CD4-positive, alpha-beta T cell treated with Interleukin-6 for 4 hours (primary cell): ENCODE results near the gene DMD.
"Not testable (repeated sequence)": the region's sequence is repeated elsewhere in the genome, so short reads cannot be mapped to it uniquely, and the experiment has no call there.

Experiments used
- DNase-seq: peaks from one replicate; pipeline ENCODE4 v3.0.0-alpha.2; 2020; ENCODE audit warnings: mixed read lengths

Gene DMD

DNA sequence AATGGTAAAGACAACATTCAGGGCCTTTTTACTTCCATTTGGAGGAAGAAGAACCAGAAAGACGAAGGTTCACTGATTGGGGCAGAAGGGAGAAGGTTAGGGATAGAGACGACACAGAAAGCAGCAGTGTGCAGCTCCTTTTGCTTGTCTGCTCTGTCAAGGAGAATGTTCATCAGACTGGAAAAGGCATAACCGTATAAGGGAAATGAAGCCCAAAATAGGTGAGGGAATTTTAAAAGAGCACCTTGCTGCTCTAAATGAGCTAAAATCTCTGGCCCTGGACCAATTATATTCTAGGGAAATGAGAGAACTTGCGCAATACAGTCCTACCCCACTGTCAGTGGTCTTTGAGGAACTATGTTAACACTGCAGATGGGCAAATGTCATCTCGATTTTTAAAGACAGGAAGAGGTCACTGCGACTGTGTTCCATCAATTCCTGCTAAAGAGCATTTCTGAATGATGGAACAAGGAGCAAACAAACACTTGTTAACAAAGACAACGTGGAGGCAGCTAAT lies 1229.7 kb downstream of the DMD start:
- no peak for DNase-seq

DNA sequence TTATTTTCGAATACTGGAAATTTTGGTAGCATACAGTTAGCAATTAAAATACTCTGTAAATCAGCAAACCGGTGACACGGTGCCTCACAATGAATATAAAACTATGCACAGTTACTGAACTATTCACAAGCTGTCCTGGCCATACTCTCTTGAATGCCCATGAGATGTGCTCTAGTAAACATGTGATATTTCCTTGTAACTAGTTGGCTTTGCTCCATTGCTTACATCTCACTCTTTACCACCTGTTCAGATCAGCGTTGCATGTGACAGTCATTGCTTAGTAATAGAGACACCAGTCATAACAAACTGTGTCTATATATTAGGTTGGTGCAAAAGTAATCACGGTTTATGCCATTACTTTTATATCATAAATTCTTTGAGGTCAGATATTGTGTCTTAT lies 1241.6 kb downstream of the DMD start:
- no peak for DNase-seq

DNA sequence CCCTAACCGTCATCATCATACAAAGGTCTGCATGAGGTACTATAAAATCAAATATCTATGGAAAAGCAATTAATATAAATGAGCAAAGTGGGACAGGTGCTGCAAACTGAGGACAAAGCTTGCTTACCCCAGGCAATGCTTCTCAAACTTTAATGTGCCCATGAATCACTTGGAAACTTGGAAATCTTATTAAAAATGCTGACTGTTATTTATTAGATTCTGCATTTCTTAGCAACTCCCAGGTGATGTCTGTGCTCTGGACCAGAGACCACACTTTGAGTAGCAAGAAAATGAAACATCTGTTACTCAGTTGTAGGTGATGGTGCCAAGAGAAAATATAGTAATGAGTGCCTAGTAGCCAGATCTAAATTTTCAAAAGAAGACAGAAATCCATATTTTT lies 1249.1 kb downstream of the DMD start:
- no peak for DNase-seq

DNA sequence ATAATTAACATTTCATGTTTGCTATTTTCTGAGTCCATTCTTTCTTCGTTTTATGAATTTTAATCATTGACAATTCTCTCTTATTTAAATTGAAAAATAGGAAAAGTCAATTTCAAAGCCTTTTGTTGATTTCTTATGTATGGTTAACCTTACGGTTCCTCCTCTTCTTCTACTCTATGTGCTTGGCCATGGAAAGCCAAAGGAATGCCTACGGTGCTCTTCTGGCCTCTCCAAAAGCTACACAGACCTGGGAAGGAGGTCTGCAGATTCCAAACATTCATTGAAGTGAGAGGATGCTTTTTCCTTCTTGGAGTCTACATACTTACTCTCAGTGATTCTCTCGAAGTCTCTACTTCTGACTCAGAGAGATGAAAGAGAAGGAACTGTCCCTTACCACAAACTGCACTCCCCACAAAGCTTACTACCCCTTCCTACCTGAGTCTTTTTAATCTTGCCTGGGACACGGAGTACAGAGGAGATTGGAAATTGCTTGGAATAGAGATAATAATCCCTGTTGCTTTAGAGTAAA lies 1276.4 kb downstream of the DMD start:
- no peak for DNase-seq

DNA sequence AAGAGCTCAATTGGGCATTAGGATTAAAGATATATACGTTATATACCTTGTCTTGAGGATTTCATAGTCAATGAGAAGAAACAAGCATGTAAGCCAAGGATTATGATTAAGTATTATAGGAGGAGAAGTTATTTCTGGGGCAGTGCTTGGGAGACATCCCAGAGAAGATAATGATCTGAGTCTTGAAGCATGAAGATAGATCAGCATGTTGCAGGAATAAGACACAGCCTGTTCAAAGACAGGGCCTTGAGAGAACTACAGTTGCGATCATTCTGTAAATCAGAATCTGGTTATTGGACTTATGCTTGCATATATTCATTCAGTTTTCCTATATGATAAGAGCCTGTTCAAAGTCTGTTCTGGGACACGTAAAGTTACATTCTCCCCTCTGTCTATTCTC lies 1277.3 kb downstream of the DMD start:
- DNase-seq: no peak

DNA sequence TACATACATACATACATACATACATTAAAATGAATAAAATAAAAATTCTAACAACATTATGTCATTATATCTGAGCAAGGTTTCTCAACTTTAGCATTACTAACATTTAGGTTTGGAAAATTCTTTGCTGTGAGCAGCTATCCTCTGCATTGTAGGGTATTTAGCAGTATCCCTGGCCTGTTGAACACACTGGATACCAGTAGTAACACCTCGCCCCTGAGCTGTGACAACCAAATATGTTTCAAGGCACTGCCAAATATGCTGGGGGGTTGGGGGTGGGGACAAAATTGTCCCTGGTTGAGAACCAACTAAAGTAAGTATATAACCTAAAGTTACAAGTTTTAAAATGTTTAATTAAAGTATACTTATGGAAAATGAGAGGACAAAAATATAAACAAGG lies 1278.6 kb downstream of the DMD start:
- no peak for DNase-seq

DNA sequence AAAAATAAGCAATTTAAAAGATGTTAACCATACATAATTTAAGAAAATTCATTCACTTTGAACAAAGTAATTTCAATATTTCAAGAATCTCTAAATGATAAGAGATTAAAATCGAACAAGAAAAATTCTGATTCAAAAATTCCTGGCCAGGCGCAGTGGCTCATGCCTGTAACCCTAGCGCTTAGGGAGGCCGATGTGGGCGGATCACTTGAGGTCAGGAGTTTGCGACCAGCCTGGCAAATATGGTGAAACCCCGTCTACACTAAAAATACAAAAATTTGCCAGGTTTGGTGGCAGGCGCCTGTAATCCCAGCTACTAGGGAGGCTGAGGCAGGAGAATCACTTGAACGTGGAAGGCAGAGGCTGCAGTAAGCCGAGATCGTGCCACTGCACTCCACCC lies 1279.0 kb downstream of the DMD start:
- not testable (repeated sequence) for DNase-seq

DNA sequence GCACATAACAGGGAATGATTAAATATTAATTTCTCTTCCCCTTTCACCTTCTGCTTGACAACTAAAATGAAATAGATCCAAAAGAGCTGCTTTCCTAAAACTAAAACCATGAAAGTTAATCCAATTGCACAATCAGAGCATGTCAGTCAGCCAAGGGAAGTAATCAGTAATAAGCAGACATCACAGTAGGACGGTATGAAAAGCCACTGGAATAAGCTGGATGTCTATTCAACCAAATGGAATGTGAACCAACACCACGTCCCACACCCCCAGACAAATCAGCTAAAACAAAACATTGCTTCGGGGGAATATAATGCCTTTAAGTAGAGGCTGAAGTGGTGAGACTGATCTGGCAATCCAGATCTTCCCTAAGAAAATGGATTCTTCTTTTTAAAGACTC lies 1280.1 kb downstream of the DMD start:
- no peak for DNase-seq

DNA sequence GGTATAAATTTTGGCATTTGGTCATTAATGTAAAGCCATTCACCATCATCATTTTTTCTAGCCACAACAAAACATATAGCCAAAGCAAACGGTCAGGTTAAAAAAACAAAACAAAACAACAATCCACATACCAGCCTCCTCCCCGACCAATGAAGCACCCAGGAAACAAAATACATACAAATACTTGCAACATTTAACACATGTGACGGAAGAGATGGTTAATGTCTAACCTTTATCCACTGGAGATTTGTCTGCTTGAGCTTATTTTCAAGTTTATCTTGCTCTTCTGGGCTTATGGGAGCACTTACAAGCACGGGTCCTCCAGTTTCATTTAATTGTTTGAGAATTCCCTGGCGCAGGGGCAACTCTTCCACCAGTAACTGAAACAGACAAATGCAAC lies 1282.0 kb downstream of the DMD start:
- DNase-seq: no peak

DNA sequence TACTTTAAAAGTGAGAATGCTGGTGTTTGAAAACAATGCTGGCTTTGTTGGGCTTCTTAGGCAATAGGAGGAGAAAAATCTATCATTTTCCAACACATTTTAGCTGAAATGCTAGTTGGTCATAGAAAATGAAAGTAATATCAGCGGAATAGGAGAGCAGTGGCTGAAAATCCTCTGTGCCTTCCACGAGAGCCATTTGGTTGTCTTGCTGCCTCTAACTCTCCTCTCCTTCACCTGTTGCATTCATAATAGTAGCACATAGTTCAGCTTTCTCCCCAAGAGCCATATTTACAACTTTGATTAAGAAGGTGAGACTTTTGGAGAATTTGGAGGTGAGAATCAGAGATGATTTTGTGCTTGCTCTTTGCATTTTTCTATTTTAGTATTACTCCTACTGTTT lies 1290.1 kb downstream of the DMD start:
- DNase-seq: no peak

DNA sequence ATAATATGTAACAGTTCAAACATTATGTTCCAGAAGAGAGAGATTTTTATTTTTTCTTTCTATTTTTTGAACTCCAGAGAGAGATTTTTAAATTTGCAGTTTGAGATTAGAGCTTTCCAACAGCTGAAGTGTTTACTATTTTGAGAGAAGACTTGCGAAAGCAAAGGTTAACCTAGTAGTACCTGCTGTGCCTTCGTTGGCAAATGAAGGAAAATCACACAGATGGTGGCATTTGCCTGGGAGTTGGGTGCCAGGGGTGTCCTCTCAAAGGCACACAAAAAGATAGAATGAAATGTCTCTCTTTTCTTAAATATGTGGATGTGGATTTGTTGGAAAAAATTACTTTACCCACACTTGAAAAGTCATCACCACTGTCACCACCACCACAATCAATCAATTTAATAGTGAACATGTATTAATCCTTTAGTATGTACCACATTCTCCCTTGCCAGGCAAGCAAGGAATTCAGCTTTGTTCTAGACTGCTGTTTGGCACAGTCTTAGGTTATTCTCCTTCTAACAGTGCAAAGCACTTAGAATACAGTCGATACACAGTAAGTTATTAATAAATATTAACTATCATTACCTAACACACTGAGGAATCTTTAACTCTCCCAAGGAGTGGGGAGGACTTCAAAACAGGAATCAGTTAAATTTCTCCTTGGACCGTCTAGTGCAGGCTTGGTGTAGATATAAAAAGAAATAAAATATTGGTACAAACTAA lies 1301.3 kb downstream of the DMD start:
- no peak for DNase-seq

DNA sequence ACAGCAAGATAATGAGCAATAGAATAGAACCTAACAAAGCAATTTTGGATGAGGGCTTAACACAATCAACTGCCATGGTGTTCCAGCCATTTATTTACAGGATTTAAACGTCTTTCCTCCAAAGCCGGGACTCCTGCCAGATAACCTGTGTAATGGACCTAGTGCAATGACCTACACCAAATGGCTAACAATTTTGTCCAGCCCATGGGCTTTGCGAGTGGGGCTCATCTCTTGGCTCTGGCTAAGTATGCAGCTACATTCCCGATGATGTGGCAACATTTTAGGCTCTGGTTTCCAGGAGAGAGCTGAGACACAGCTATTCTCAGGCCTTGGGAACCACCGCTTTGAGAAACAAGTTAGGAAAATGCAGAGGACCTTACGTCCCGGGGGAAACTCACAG lies 1317.2 kb downstream of the DMD start:
- no peak for DNase-seq

DNA sequence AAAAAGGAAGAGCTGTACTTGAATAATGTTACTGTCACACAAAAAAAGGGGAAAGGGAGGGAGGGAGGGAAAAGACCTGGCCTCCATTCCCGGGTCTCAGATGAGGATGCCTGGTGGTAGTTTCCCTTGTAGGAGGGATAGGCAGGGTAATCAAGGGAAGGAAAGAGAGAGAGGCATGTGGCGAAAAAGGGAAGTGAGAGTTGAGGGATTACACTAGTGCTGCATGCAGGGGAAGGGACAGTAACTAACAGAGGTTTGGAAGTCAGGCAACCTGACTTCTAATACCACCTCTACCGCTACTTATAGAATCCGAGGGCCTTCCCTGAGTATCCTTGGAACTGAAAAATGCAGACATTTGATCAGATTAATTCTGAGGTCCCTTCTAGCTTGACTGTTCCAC lies 1317.8 kb downstream of the DMD start:
- DNase-seq: no peak

DNA sequence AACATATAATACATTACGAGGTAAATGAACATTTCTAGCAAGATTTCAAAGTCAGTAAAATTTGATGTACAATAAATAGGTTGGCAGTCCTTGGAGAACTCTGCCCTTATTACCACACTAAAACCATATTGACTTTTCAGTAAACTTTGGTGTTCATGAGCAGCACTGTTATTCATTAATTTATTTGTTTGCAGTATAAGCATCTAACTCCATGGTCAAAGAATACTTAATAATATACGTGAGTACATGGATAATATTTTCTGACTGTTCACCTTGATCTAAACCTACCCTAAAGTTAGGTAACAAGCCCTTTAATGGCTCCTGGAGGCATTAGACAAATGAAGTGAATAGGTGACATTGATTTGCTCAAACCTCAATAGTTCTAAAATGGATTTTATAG lies 1322.3 kb downstream of the DMD start:
- no peak for DNase-seq

DNA sequence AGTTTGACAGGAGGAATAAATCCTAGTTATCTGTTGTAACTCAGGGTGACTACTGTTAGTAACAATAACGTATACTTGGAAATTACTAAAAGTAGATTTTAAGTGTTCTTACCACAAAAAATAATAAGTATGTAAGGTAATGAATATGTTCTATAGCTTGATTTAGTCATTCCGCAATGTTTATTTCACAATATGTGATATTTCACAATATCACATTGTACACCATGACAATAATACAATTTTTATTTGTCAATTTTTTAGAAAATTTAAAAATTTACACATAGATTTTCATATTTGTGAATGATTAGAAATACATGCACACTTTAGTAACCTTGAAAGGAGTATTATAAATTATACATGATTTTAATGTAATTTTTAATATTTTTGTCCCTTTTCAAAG lies 1326.8 kb downstream of the DMD start:
- DNase-seq: no peak

DNA sequence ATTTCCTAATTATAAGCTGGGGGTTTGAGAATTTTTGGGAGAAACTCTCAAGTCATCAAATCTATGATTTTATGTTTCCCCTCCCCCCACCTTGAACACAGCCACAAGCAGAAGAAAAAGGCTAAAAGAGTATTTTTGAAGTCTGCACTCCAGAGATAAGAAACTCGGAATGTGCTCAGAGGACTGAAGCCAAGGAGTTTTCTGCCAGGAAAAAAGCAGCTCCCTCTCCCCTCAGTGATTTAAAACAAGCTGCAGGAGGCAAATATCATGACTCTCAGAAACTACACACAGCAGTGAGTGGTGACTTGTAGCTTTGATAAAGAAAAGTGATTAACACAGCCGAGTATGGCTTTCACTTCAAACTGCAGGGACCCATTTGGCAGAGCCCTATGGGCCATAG lies 1339.3 kb downstream of the DMD start:
- DNase-seq: no peak

DNA sequence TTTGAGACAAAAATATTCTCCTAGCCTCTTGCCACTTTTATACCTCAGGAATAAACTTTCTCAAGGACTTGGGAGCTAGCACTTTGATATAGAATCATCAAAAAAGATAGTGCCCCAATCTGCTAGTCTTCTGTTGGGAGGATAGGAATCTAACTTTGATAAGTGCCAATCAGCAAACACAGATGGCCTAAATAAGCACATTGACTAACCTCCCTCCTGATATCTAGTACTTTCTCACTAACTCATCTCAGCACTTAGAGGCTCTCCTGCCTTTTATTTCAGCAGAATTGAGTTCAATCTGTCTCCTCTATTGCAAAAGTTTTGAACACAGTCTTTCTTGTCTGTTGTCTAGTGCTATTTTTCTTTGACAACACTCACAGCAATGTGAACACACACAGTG lies 1341.1 kb downstream of the DMD start:
- DNase-seq: no peak

DNA sequence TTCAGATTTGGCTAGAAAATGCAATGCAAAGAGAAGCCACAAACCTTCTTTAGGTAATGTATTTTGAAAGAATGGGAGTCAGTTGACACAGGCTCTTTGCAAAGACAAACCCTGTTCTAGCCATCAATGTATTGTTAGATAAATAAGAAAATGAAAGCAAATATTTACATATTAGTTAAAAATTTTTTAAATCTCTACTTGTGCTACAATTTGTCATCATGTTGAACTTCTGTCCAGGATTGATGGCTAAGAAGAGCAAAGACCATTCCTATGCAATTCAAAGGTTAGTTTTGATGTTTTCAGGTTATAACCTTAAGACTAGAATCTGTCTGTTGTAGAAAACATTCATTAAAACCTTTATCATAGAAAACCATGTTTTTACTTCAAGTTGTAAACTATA lies 1350.7 kb downstream of the DMD start:
- DNase-seq: no peak

DNA sequence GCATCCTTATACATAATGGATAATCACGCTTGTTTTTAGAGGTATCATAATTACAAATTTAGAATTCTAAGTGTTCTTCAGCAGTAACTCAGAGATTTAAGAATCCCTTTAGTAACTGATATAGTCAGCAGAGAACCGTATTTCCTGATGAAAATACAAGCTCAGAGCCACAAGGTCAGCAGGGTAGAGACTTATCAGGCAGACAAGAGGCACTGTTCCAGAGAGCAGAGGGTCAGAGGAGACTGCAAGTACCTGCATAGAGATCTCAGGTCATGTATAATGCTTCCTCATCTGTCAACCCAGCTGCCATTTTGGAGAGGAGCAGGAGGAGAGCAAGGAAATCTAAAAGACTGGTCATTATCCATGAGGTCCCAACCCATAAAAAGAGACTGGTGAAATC lies 1352.4 kb downstream of the DMD start:
- DNase-seq: no peak

DNA sequence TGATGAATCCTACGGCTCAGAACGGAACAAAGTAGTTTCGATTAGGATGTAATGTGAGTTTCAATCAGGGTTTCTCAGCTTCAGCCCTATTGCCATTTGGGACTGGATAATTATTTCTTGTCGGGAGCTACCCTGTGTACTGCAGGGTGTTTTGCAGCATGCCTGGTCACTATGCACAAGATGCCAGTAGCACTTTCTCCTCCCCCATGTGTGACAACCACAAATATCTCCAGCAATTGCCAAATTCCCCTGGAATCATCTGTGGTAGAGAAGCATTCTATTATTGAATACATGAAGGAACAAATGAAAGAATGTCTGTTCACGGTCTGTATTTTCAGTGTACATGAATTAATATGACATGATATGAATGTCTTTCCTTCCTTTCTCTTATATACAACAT lies 1356.6 kb downstream of the DMD start:
- no peak for DNase-seq

DNA sequence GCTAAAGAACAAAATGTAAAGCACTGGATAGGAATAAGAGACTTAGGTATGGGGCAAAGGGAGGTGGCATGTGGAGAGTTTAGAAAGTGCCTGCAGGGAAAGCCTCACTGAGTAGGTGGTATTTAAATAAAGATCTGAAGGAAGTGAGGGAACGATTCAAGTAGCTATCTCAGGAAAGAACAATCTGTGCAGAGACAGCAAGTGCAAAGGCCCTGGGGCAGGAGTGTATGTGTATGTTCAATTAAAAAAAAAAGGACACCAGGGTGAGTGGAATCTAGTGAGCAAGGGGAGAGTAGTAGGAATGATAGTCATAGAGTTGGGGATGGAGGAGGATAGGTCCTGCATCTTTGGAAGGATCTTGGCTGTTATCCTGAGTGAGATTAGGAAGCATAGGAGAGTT lies 1359.6 kb downstream of the DMD start:
- DNase-seq: no peak

DNA sequence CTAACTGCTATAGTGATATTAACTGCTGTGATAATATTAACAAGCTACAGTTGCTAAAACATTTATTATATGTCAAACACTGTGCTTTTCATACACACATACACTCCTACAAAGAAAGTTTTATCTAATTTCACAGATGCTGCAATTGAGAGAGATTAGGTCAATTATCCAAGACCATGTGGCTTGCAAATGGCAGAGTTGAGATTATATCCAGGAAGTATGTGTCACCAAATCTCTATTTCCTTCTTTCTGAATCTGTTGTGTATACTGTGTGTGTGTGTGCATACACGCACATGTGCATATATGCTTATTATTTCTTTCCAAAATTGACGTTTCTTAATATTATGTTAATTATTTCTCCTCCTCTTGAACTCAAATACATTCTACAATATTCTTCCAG lies 1363.6 kb downstream of the DMD start:
- no peak for DNase-seq

DNA sequence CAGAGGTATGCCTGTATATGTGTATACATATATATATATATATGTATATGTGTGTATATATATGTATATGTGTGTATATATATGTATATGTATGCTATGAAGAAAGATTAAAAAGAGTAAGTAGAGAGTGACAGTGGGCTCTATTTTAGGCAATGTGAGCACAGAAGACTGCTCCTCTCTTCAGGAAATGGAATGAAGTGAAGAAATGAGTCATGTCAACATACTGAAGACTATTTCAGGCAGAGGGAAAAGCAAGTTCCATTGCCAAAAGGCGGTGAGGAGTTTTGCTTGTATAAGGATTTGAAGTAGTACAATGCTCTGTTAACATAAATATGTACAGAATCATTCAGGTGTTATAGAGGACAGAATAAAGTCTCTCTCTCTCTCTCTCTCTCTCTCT lies 1366.3 kb downstream of the DMD start:
- no peak for DNase-seq

DNA sequence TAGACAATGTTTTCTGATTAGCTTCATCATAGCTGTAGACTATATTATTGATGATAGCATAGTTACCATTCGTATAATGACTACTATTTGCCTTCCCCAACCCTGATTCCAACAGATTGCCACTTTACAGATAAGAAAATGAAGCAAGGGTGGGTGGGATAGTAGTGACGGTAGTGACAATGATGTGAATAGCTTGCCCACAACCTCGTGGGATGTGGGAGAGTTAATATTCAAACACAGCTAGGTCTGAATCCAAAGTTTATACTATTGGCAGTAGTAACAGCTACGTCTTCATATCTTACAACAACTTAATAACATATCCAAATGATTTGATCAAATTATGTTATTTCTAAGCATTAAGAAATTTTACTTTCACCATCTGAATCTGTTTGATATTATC lies 1372.7 kb downstream of the DMD start:
- no peak for DNase-seq

DNA sequence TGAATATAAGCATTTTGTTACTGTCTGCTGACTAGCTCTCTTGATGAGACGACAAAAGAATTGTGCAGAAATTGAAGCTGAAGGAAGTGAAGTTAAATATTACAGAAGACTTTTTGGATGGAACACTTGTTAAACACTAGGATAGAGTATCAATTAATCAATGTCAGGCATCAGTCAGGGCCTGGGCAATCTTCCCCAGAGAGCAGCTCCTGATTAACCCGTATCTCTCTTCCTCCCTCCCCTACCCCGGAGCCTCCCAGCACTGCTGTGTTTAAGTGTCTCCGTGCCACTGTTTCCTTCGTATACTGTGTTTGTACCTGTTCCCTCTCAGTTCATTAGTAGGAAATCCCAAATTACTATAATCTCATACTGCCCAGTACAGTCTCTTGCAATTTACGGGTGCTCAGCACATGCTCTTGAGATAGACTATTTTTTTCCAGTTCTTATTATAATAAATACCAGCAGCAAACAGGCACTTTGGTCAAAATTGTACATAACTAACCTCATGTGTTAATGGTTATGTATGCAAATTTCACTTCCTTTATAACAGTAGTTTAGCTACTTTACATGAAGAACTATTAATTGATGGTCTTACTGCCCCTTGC lies 1373.8 kb downstream of the DMD start:
- no peak for DNase-seq
